Testis (tissue), 3 donors: ENCODE data around the gene C1orf56. TPM values are rescaled to one million over a fixed set of nuclear protein-coding genes. Genes with fewer than 3 reads are reported as not detected.

ENCODE experiments used
- DNase-seq: peaks from one replicate; pipeline ENCODE4 v3.0.0-alpha.2; 2019
- H3K27ac ChIP-seq, 2 donors: fragments of 200-600 bp; sonication (generic); one replicate each; pipeline ENCODE4 v1.5.1; 2019
- H3K27me3 ChIP-seq: fragments of 200-600 bp; sonication (generic); one replicate; pipeline ENCODE4 v1.5.1; 2019
- H3K36me3 ChIP-seq: fragments of 200-600 bp; sonication (generic); one replicate; pipeline ENCODE4 v1.5.1; 2017; ENCODE audit warnings: low read depth; ENCODE audit errors: missing control alignments
- H3K4me1 ChIP-seq: fragments of 200-600 bp; sonication (generic); one replicate; pipeline ENCODE4 v1.5.1; 2019
- H3K4me3 ChIP-seq, 2 donors: fragments of 200-600 bp; sonication (generic); one replicate each; pipeline ENCODE4 v1.5.1; 2017 to 2019
- H3K9me3 ChIP-seq: fragments of 200-600 bp; sonication (generic); one replicate; pipeline ENCODE4 v1.5.1; 2017
- CTCF ChIP-seq, 3 experiments: fragments of 450-650 bp in 2 of 3; fragments of 200-600 bp in 1 of 3; sonication (generic) in 1 of 3; IDR thresholded peaks; one replicate each; pipeline ENCODE4 v1.5.1; 2016 to 2019; ENCODE audit warnings: antibody characterized with exemption in 3 of 3, mild to moderate bottlenecking in 2 of 3, moderate library complexity in 1 of 3
- POLR2A ChIP-seq: fragments of 450-650 bp; IDR thresholded peaks from one replicate; pipeline ENCODE4 v1.6.1; 2017; ENCODE audit warnings: antibody characterized with exemption, mild to moderate bottlenecking, moderate library complexity
- WGBS, 2 donors: methylation state at CpG; one replicate each; pipeline ENCODE4 v1.1.5; 2018; 5-methylcytosine and 5-hydroxymethylcytosine counted together
- intact Hi-C: fragments of 100-400 bp; cut with DNase I; formaldehyde crosslinking; loops from one replicate; pipeline ENCODE4 v1.15.1; 2023; ENCODE audit warnings: low total_unique reads
- polyA plus RNA-seq: library from polyadenylated mRNA; stranded (reverse); fragments of 350-450 nt; fragmentation: Illumina TruSeq; extraction: RNeasy Lipid Tissue Mini Kit (QIAGEN cat#74804); gene quantifications from one replicate; pipeline ENCODE4 v1.2.3, GENCODE V29; 2014; ENCODE audit warnings: low read depth, low replicate concordance; ENCODE audit not compliant: insufficient read depth
- total RNA-seq, 2 donors: library from RNA; depleted of rRNA; stranded (reverse); fragments of >200 nt; gene quantifications; one replicate each; pipeline ENCODE4 v1.2.3, GENCODE V29; 2016

Gene C1orf56
- total and polyA plus RNA-seq, 3 donors from 2014 or later, result 57.3 to 145 (median 78.4) TPM

DNA sequence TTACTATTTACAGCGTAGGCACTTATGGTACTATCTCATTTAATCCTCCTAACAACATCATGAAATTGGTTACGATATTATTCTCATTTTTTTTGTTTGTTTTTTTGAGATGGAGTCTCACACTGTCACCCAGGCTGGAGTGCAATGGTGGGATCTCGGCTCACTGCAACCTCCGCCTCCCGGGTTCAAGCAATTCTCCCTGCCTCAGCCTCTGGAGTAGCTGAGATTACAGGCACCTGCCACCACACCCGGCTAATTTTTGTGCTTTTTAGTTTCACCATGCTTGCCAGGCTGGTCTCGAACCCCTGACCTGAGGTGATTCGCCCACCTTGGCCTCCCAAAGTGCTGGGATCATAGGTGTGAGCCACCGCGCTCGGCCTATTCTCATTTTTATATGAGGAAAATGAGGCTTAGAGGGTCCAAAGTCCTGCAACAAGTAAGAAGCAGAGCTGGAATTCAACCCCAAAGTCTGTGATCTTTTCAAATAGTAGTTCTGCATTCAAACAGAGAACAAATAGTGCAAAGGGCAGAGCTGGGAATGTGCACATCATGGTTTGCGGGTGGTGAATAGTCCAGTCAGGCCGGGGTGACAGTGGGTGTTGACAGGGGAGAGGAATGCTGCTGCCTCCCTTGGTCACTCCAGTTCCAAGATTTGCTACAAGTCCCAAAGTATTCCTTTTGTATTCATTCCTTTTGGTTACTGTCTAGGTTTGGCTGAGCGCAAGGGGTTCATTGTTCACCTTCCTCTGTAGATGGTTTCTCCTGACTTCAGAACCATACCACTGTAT is 34.7 kb upstream of the C1orf56 start:
- intact Hi-C loops, result no loop called here
- Histone ChIP-seq H3K9me3 (no peaks in the 10 kb centered on the region), H3K27ac (peak overlapping the region in 1 of 2 donors; percentile 64), H3K4me1 (peaks cover 22% of the 10 kb centered on the region), H3K4me3 (no peak overlapping the region), H3K36me3 (no peaks in the 10 kb centered on the region), H3K27me3 (no peaks in the 10 kb centered on the region)
- DNase-seq, result no peak
- TF ChIP-seq POLR2A (no peak), CTCF (IDR thresholded peaks at IDR 0.05) (no peak)
- WGBS, 2 donors, result 84 to 86% methylated on average over 14 of the region's 14 CpGs

DNA sequence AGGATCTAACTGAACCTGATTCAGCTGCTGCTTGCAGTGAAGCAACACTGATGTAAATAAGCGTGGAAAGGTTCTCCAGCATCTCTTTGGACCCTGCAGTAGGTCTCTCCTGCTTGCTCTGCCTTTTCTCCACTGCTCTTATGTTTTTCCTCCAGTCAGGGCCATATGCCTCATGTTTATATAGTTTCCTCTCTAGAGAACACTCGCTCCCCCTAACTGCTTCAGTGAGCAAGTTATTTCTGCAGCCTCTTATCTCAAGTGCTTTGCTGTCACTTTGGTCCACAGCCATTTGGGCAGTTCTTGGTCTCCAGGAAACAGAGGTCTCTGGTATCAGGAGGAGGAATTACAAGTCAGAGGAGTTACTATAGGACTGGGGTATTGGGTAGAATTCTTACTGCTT is 34.0 kb upstream of the C1orf56 start:
- intact Hi-C loops, result no loop called here
- Histone ChIP-seq H3K27ac (peak overlapping the region in 1 of 2 donors; percentile 64), H3K9me3 (no peaks in the 10 kb centered on the region), H3K4me1 (peaks cover 21% of the 10 kb centered on the region), H3K4me3 (no peak overlapping the region), H3K27me3 (no peaks in the 10 kb centered on the region), H3K36me3 (no peaks in the 10 kb centered on the region)
- TF ChIP-seq CTCF (IDR thresholded peaks at IDR 0.05) (no peak), POLR2A (no peak)
- peak; percentile 73 for DNase-seq
- 43 to 47% methylated on average over 2 of the region's 2 CpGs for WGBS, 2 donors

GRCh38 chr1:151024540-151025146 is 22.9 kb upstream of the C1orf56 start:
- Histone ChIP-seq H3K36me3 (no peaks in the 10 kb centered on the region), H3K27me3 (no peaks in the 10 kb centered on the region), H3K27ac (no peak overlapping the region), H3K9me3 (no peaks in the 10 kb centered on the region), H3K4me3 (no peak overlapping the region), H3K4me1 (peaks cover 5% of the 10 kb centered on the region)
- 41 to 49% methylated on average over 6 of the region's 6 CpGs for WGBS, 2 donors
- TF ChIP-seq CTCF (IDR thresholded peaks at IDR 0.05), result peak; percentile 38 to 60 (median 41)
- no peak for TF ChIP-seq POLR2A
- intact Hi-C loops, result no loop called here
- DNase-seq, result peak; percentile 88

GRCh38 chr1:151026460-151026859 is 21.1 kb upstream of the C1orf56 start:
- Histone ChIP-seq H3K9me3 (no peaks in the 10 kb centered on the region), H3K36me3 (no peaks in the 10 kb centered on the region)
- intact Hi-C loops, result no loop called here

More at GRCh38 chr1:151026460-151026859, 21.1 kb upstream of the C1orf56 start:
- H3K4me1 ChIP-seq, result peaks cover 5% of the 10 kb centered on the region
- H3K4me3 ChIP-seq, result no peak overlapping the region
- TF ChIP-seq POLR2A (no peak), CTCF (IDR thresholded peaks at IDR 0.05) (no peak)
- H3K27ac ChIP-seq, result no peak overlapping the region
- DNase-seq, result no peak
- no peaks in the 10 kb centered on the region for H3K27me3 ChIP-seq
